RCC 7860 (cell line): ENCODE data around the gene MUC5AC.
"Not testable (repeated sequence)": the region's sequence is repeated elsewhere in the genome, so short reads cannot be mapped to it uniquely, and the experiment has no call there.

ENCODE experiments used
- DNase-seq: peaks from one replicate; pipeline ENCODE4 v3.0.0-alpha.2; 2015; ENCODE audit warnings: low spot score
- FAIRE-seq: peaks from 2 replicates; lab custom pipeline; 2012; peaks lifted over from hg19 to GRCh38; lab: Jason Lieb, UNC

Gene MUC5AC

GRCh38 chr11:1231396-1232020 is 73.8 kb downstream of the MUC5AC start:
- DNase-seq (no peak), FAIRE-seq (no peak)

DNA sequence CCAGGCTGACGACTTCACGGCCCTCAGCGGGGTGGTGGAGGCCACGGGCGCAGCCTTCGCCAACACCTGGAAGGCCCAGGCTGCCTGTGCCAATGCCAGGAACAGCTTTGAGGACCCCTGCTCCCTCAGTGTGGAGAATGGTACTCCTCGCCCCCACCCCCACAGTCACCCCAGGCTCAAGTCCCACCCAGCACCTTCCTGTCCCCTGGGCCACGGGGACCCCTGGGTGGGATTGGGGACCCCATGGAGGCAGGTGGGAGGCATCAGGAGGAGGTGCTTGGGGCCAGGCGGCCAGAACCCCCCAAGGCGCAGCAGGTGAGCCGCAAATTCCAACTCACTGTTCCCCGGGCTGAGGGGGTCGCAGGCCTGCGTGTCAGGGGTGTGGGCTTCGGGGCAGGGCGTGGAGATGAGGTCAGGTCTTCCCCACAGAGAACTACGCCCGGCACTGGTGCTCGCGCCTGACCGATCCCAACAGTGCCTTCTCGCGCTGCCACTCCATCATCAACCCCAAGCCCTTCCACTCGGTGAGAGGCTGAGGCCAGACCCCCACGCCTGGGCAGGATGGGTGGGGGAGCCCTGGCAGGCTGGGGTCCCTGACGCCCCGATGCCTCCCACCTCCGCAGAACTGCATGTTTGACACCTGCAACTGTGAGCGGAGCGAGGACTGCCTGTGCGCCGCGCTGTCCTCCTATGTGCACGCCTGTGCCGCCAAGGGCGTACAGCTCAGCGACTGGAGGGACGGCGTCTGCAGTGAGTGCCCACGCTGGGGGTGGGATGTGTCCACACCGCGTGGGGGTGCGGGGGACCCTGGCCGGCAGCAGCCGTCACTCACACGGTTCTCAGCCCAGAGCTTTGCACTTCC is 74.5 kb downstream of the MUC5AC start:
- no peak for FAIRE-seq

DNA sequence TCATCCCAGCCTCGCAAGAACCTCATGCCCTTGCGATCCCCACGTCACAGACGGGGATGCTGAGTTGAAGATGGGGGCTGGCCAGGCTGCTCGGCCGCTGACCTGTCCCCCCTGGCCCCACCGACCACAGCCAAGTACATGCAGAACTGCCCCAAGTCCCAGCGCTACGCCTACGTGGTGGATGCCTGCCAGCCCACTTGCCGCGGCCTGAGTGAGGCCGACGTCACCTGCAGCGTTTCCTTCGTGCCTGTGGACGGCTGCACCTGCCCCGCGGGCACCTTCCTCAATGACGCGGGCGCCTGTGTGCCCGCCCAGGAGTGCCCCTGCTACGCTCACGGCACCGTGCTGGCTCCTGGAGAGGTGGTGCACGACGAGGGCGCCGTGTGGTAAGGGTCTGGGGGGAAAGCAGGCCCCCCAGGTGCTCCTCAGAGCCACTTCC is 75.1 kb downstream of the MUC5AC start:
- DNase-seq: no peak
- no peak for FAIRE-seq

More for the DNA sequence above, 74.5 kb downstream of the MUC5AC start:
- no peak for DNase-seq

- DNase-seq (no peak), FAIRE-seq (no peak)
These were observed 75.7 kb downstream of the MUC5AC start for GRCh38 chr11:1233351-1234053.

DNA sequence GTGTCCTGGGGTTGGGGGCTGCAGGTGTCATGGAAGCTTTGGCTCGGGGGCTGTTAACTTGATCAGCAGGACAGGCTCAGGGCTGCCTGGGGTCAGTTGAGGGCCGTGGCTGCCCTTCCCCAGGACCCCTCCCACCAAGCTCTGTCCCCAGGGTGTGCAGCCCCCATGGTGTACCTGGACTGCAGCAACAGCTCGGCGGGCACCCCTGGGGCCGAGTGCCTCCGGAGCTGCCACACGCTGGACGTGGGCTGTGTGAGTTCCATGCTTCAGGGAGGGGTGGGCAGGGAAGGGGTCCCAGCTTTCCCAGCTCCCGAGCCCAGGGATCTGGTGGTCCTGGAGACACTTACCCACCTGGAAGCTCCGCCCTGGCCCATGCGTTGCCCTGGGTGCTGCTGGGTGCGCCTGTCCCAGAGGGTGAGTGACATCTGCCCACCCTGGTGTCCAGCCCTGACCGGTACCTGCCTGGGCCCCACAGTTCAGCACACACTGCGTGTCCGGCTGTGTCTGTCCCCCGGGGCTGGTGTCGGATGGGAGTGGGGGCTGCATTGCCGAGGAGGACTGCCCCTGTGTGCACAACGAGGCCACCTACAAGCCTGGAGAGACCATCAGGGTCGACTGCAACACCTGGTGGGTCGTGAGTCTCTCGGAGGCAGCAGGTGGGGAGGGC is 76.4 kb downstream of the MUC5AC start:
- DNase-seq (no peak), FAIRE-seq (no peak)

- FAIRE-seq (no peak), DNase-seq (no peak)
These were observed 77.1 kb downstream of the MUC5AC start for GRCh38 chr11:1234771-1235305.

- FAIRE-seq: no peak
- no peak for DNase-seq
These were observed 77.7 kb downstream of the MUC5AC start for GRCh38 chr11:1235306-1235900.

- no peak for FAIRE-seq
- DNase-seq: no peak
These were observed 78.2 kb downstream of the MUC5AC start for GRCh38 chr11:1235901-1236315.

GRCh38 chr11:1236316-1237127 is 78.8 kb downstream of the MUC5AC start:
- DNase-seq (no peak), FAIRE-seq (no peak)

DNA sequence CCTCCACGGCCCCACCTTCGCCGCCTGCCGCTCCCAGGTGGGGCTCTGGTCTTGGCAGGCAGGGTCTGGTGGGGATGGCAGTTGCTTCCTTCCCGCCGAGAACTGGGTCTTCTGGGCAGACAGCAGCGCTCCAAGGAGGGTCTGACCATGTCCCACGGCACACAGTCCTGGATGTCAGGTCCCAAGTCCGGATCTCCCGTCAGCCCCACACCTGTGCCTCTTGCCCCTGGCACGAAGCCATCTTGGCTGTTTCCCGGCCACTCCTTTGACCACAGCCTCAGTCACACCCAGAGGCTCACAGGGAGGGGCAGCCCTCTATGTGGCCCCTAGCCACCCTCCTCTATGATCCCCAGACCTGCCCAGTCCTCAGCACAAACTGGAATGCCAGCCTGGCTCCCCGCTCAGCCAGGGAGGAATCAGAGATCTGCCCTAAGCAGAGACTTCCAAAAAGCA is 79.4 kb downstream of the MUC5AC start:
- FAIRE-seq (no peak), DNase-seq (no peak)

- no peak for FAIRE-seq
- no peak for DNase-seq
These were observed 80.1 kb downstream of the MUC5AC start for GRCh38 chr11:1237851-1238250.

DNA sequence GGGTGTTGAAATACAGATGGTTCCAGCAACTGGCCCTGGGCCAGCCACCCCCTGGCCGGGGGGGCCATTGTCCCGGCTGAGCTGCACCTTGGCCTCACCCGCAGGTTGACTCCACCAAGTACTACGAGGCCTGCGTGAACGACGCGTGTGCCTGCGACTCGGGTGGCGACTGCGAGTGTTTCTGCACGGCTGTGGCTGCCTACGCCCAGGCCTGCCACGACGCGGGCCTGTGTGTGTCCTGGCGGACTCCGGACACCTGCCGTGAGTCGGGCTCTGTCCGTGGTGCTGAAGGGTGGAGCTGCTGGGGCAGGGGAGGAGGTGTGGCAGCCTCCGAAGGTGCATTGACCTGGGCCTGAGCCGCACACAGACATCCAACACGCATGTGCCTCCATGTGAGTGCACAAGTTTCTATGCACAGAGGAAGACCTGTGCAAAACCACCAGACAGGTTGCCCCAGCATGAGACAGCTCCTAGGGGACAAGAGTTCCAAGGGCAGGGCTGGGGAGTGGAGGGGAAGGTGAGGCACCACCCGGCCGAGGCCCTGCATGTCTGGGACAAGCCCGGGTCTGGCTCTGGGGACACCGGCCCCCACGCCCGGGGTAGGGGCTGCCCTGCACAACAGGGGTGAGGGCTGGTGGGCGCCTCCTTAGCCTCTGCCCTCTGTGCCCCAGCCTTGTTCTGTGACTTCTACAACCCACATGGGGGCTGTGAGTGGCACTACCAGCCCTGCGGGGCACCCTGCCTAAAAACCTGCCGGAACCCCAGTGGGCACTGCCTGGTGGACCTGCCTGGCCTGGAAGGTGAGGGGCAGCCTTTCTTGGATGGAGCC is 81.2 kb downstream of the MUC5AC start:
- no peak for DNase-seq

DNA sequence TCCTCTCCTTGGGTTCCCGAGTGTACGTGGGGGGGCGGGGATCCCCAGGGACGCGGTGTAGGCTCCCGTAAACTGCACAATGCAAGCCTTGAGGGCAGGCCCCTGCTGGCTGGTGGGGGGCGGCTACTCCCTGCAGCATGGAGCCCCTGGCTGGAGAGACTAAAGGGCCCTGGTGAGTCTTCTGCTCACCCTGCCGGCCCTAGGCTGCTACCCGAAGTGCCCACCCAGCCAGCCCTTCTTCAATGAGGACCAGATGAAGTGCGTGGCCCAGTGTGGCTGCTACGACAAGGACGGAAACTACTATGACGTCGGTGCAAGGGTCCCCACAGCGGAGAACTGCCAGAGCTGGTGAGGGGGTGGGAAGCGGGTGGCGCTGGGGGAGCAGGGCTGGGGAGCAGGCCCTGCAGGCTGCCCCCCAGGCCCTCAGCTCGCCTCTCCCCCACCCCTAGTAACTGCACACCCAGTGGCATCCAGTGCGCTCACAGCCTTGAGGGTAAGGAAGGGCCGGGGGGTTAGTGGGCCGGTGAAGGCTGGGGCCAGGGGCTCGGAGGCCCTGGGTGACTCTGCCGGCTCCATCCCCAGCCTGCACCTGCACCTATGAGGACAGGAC is 81.9 kb downstream of the MUC5AC start:
- FAIRE-seq (no peak), DNase-seq (no peak)

More for the DNA sequence above, 81.2 kb downstream of the MUC5AC start:
- no peak for FAIRE-seq

DNA sequence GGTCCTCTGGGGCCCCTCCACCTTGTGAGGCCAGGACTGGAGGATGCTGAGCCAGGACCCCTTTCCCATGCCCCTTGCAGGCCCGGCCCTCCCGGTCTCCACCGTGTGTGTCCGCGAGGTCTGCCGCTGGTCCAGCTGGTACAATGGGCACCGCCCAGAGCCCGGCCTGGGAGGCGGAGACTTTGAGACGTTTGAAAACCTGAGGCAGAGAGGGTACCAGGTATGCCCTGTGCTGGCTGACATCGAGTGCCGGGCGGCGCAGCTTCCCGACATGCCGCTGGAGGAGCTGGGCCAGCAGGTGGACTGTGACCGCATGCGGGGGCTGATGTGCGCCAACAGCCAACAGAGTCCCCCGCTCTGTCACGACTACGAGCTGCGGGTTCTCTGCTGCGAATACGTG is 83.0 kb downstream of the MUC5AC start:
- DNase-seq: no peak
- FAIRE-seq: no peak

DNA sequence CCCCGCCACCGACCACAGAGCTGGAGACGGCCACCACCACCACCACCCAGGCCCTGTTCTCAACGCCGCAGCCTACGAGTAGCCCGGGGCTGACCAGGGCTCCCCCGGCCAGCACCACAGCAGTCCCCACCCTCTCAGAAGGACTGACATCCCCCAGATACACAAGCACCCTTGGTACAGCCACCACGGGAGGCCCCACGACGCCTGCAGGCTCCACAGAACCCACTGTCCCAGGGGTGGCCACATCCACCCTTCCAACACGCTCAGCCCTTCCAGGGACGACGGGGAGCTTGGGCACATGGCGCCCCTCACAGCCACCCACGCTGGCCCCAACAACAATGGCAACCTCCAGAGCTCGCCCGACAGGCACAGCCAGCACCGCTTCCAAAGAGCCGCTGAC is 84.0 kb downstream of the MUC5AC start:
- DNase-seq (no peak), FAIRE-seq (no peak)

GRCh38 chr11:1242289-1242688 is 84.5 kb downstream of the MUC5AC start:
- DNase-seq: no peak

GRCh38 chr11:1242751-1243150 is 85.0 kb downstream of the MUC5AC start:
- FAIRE-seq, DNase-seq: not testable (repeated sequence)

More at GRCh38 chr11:1242289-1242688, 84.5 kb downstream of the MUC5AC start:
- FAIRE-seq: no peak

- not testable (repeated sequence) for DNase-seq, FAIRE-seq
These were observed 85.8 kb downstream of the MUC5AC start for GRCh38 chr11:1243521-1243920.
